Measurements from ENCODE around the gene DNLZ.

Gene DNLZ

GRCh38 chr9:136377341-136378169, 14.0 kb upstream of the DNLZ start:
- H3K9me3 ChIP-seq (ENCODE audit: control insufficient read depth in 1 of 2, low read length in 2 of 2) = no peaks in the 10 kb centered on the region
- peaks cover 0 to 6% of the 10 kb centered on the region in 2 donors for H3K4me1 ChIP-seq (ENCODE audit: control insufficient read depth in 1 of 2, insufficient read depth in 2 of 2, low read length in 2 of 2)
- H3K27me3 ChIP-seq (ENCODE audit: control insufficient read depth in 1 of 2, insufficient read depth in 2 of 2, low read length in 2 of 2) = no peaks in the 10 kb centered on the region
- peaks cover 11 to 31% of the 10 kb centered on the region in 2 donors for H3K36me3 ChIP-seq (ENCODE audit: control insufficient read depth in 1 of 2, insufficient read depth in 2 of 2, low read length in 2 of 2)
- no peak overlapping the region for H3K4me3 ChIP-seq (ENCODE audit: low read depth in 1 of 2, low read length in 2 of 2)
- H3K9ac ChIP-seq (ENCODE audit: low read depth in 1 of 2, low read length in 2 of 2) = no peak overlapping the region
- peak overlapping the region; percentile 20 for H3K27ac ChIP-seq (ENCODE audit: low read depth, low read length)

GRCh38 chr9:136376457-136376856, 12.9 kb upstream of the DNLZ start:
- no peak overlapping the region for H3K4me3 ChIP-seq (ENCODE audit: low read depth in 1 of 2, low read length in 2 of 2)
- H3K9ac ChIP-seq (ENCODE audit: low read depth in 1 of 2, low read length in 2 of 2) = no peak overlapping the region
- H3K4me1 ChIP-seq (ENCODE audit: control insufficient read depth in 1 of 2, insufficient read depth in 2 of 2, low read length in 2 of 2) = peaks cover 7 to 9% of the 10 kb centered on the region in 2 donors

GRCh38 chr9:136375096-136375495, 11.6 kb upstream of the DNLZ start:
- Histone ChIP-seq H3K4me3 (ENCODE audit: low read depth in 1 of 2, low read length in 2 of 2) (no peak overlapping the region), H3K27ac (ENCODE audit: low read depth, low read length) (no peak overlapping the region), H3K27me3 (ENCODE audit: control insufficient read depth in 1 of 2, insufficient read depth in 2 of 2, low read length in 2 of 2) (no peaks in the 10 kb centered on the region), H3K4me1 (ENCODE audit: control insufficient read depth in 1 of 2, insufficient read depth in 2 of 2, low read length in 2 of 2) (peaks cover 7 to 9% of the 10 kb centered on the region in 2 donors), H3K9me3 (ENCODE audit: control insufficient read depth in 1 of 2, low read length in 2 of 2) (no peaks in the 10 kb centered on the region), H3K36me3 (ENCODE audit: control insufficient read depth in 1 of 2, insufficient read depth in 2 of 2, low read length in 2 of 2) (peaks cover 0 to 10% of the 10 kb centered on the region in 2 donors), H3K9ac (ENCODE audit: low read depth in 1 of 2, low read length in 2 of 2) (no peak overlapping the region)

More at GRCh38 chr9:136376457-136376856, 12.9 kb upstream of the DNLZ start:
- Histone ChIP-seq H3K9me3 (ENCODE audit: control insufficient read depth in 1 of 2, low read length in 2 of 2) (no peaks in the 10 kb centered on the region), H3K27me3 (ENCODE audit: control insufficient read depth in 1 of 2, insufficient read depth in 2 of 2, low read length in 2 of 2) (no peaks in the 10 kb centered on the region), H3K36me3 (ENCODE audit: control insufficient read depth in 1 of 2, insufficient read depth in 2 of 2, low read length in 2 of 2) (peaks cover 1 to 20% of the 10 kb centered on the region in 2 donors), H3K27ac (ENCODE audit: low read depth, low read length) (no peak overlapping the region)

GRCh38 chr9:136374183-136374575, 10.6 kb upstream of the DNLZ start:
- Histone ChIP-seq H3K4me3 (ENCODE audit: low read depth in 1 of 2, low read length in 2 of 2) (no peak overlapping the region), H3K27me3 (ENCODE audit: control insufficient read depth in 1 of 2, insufficient read depth in 2 of 2, low read length in 2 of 2) (no peaks in the 10 kb centered on the region), H3K9ac (ENCODE audit: low read depth in 1 of 2, low read length in 2 of 2) (no peak overlapping the region), H3K4me1 (ENCODE audit: control insufficient read depth in 1 of 2, insufficient read depth in 2 of 2, low read length in 2 of 2) (peaks cover 7 to 9% of the 10 kb centered on the region in 2 donors), H3K9me3 (ENCODE audit: control insufficient read depth in 1 of 2, low read length in 2 of 2) (no peaks in the 10 kb centered on the region), H3K27ac (ENCODE audit: low read depth, low read length) (no peak overlapping the region), H3K36me3 (ENCODE audit: control insufficient read depth in 1 of 2, insufficient read depth in 2 of 2, low read length in 2 of 2) (peaks cover 0 to 2% of the 10 kb centered on the region in 2 donors)

GRCh38 chr9:136373300-136374182, 10.0 kb upstream of the DNLZ start, which contains the start of gene CARD9:
CARD9 (minus strand) TSS chr9:136373669; CDS start chr9:136372078, 1,591 bp downstream.
- peaks cover 7 to 9% of the 10 kb centered on the region in 2 donors for H3K4me1 ChIP-seq (ENCODE audit: control insufficient read depth in 1 of 2, insufficient read depth in 2 of 2, low read length in 2 of 2)
- H3K36me3 ChIP-seq (ENCODE audit: control insufficient read depth in 1 of 2, insufficient read depth in 2 of 2, low read length in 2 of 2) = no peaks in the 10 kb centered on the region
- H3K9ac ChIP-seq (ENCODE audit: low read depth in 1 of 2, low read length in 2 of 2) = no peak within 1 kb of the TSS
- peak within 1 kb of the TSS; percentile 50 to 53 for H3K4me3 ChIP-seq (ENCODE audit: low read depth in 1 of 2, low read length in 2 of 2)
- H3K9me3 ChIP-seq (ENCODE audit: control insufficient read depth in 1 of 2, low read length in 2 of 2) = no peaks in the 10 kb centered on the region
- no peak within 1 kb of the TSS for H3K27ac ChIP-seq (ENCODE audit: low read depth, low read length)
- no peaks in the 10 kb centered on the region for H3K27me3 ChIP-seq (ENCODE audit: control insufficient read depth in 1 of 2, insufficient read depth in 2 of 2, low read length in 2 of 2)

- Histone ChIP-seq H3K9me3 (ENCODE audit: control insufficient read depth in 1 of 2, low read length in 2 of 2) (no peaks in the 10 kb centered on the region), H3K27me3 (ENCODE audit: control insufficient read depth in 1 of 2, insufficient read depth in 2 of 2, low read length in 2 of 2) (no peaks in the 10 kb centered on the region), H3K4me3 (ENCODE audit: low read depth in 1 of 2, low read length in 2 of 2) (peak overlapping the region; percentile 50 to 53), H3K27ac (ENCODE audit: low read depth, low read length) (no peak overlapping the region), H3K9ac (ENCODE audit: low read depth in 1 of 2, low read length in 2 of 2) (no peak overlapping the region), H3K4me1 (ENCODE audit: control insufficient read depth in 1 of 2, insufficient read depth in 2 of 2, low read length in 2 of 2) (peaks cover 7 to 9% of the 10 kb centered on the region in 2 donors), H3K36me3 (ENCODE audit: control insufficient read depth in 1 of 2, insufficient read depth in 2 of 2, low read length in 2 of 2) (no peaks in the 10 kb centered on the region)
Measured at GRCh38 chr9:136372561-136373299, 9.2 kb upstream of the DNLZ start.

GRCh38 chr9:136372006-136372405, 8.5 kb upstream of the DNLZ start:
- H3K9me3 ChIP-seq (ENCODE audit: control insufficient read depth in 1 of 2, low read length in 2 of 2) = no peaks in the 10 kb centered on the region
- H3K36me3 ChIP-seq (ENCODE audit: control insufficient read depth in 1 of 2, insufficient read depth in 2 of 2, low read length in 2 of 2) = no peaks in the 10 kb centered on the region
- H3K27me3 ChIP-seq (ENCODE audit: control insufficient read depth in 1 of 2, insufficient read depth in 2 of 2, low read length in 2 of 2) = no peaks in the 10 kb centered on the region
- H3K9ac ChIP-seq (ENCODE audit: low read depth in 1 of 2, low read length in 2 of 2) = no peak overlapping the region
- no peak overlapping the region for H3K4me3 ChIP-seq (ENCODE audit: low read depth in 1 of 2, low read length in 2 of 2)
- H3K4me1 ChIP-seq (ENCODE audit: control insufficient read depth in 1 of 2, insufficient read depth in 2 of 2, low read length in 2 of 2) = peaks cover 7 to 9% of the 10 kb centered on the region in 2 donors
- H3K27ac ChIP-seq (ENCODE audit: low read depth, low read length) = no peak overlapping the region

- Histone ChIP-seq H3K27me3 (ENCODE audit: control insufficient read depth in 1 of 2, insufficient read depth in 2 of 2, low read length in 2 of 2) (no peaks in the 10 kb centered on the region), H3K4me3 (ENCODE audit: low read depth in 1 of 2, low read length in 2 of 2) (no peak overlapping the region), H3K4me1 (ENCODE audit: control insufficient read depth in 1 of 2, insufficient read depth in 2 of 2, low read length in 2 of 2) (peaks cover 7 to 9% of the 10 kb centered on the region in 2 donors), H3K36me3 (ENCODE audit: control insufficient read depth in 1 of 2, insufficient read depth in 2 of 2, low read length in 2 of 2) (no peaks in the 10 kb centered on the region), H3K9me3 (ENCODE audit: control insufficient read depth in 1 of 2, low read length in 2 of 2) (no peaks in the 10 kb centered on the region), H3K27ac (ENCODE audit: low read depth, low read length) (no peak overlapping the region), H3K9ac (ENCODE audit: low read depth in 1 of 2, low read length in 2 of 2) (no peak overlapping the region)
Measured at GRCh38 chr9:136371533-136371880, 8.0 kb upstream of the DNLZ start.

GRCh38 chr9:136370687-136371532, 7.4 kb upstream of the DNLZ start:
- H3K27me3 ChIP-seq (ENCODE audit: control insufficient read depth in 1 of 2, insufficient read depth in 2 of 2, low read length in 2 of 2) = no peaks in the 10 kb centered on the region
- peaks cover 7 to 9% of the 10 kb centered on the region in 2 donors for H3K4me1 ChIP-seq (ENCODE audit: control insufficient read depth in 1 of 2, insufficient read depth in 2 of 2, low read length in 2 of 2)
- no peaks in the 10 kb centered on the region for H3K9me3 ChIP-seq (ENCODE audit: control insufficient read depth in 1 of 2, low read length in 2 of 2)
- H3K36me3 ChIP-seq (ENCODE audit: control insufficient read depth in 1 of 2, insufficient read depth in 2 of 2, low read length in 2 of 2) = no peaks in the 10 kb centered on the region
- H3K4me3 ChIP-seq (ENCODE audit: low read depth in 1 of 2, low read length in 2 of 2) = no peak overlapping the region
- no peak overlapping the region for H3K27ac ChIP-seq (ENCODE audit: low read depth, low read length)
- no peak overlapping the region for H3K9ac ChIP-seq (ENCODE audit: low read depth in 1 of 2, low read length in 2 of 2)

Measured in duodenal mucosa (tissue), 2 donors.